Measurements from ENCODE around the gene MAP4K5.

Gene MAP4K5

GRCh38 chr14:50399251-50400032 lies 132.9 kb downstream of the MAP4K5 start:
- DNase-seq (ENCODE audit: low read depth in 2 of 2), result no peak

GRCh38 chr14:50398189-50398580 lies 134.2 kb downstream of the MAP4K5 start:
- no peak for DNase-seq (ENCODE audit: low read depth in 2 of 2)

GRCh38 chr14:50397390-50398188 lies 134.8 kb downstream of the MAP4K5 start:
- no peak for DNase-seq (ENCODE audit: low read depth in 2 of 2)

- no peak for DNase-seq (ENCODE audit: low read depth in 2 of 2)
Observed at GRCh38 chr14:50396631-50397389, 135.6 kb downstream of the MAP4K5 start, which contains the start of gene CDKL1. Gene CDKL1 (minus strand): TSS chr14:50396881. CDS start chr14:50395868, 1,013 bp downstream.

GRCh38 chr14:50395448-50395847 lies 136.9 kb downstream of the MAP4K5 start:
- no peak for DNase-seq (ENCODE audit: low read depth in 2 of 2)

GRCh38 chr14:50394713-50395112 lies 137.7 kb downstream of the MAP4K5 start:
- no peak for DNase-seq (ENCODE audit: low read depth in 2 of 2)

GRCh38 chr14:50389668-50390441 lies 142.5 kb downstream of the MAP4K5 start:
- DNase-seq (ENCODE audit: low read depth in 2 of 2), result no peak

- DNase-seq (ENCODE audit: low read depth in 2 of 2), result no peak
Observed at GRCh38 chr14:50388256-50388931, 144.0 kb downstream of the MAP4K5 start.

- no peak for DNase-seq (ENCODE audit: low read depth in 2 of 2)
Observed at GRCh38 chr14:50387548-50387947, 144.8 kb downstream of the MAP4K5 start.

- no peak for DNase-seq (ENCODE audit: low read depth in 2 of 2)
Observed at GRCh38 chr14:50383618-50384225, 148.6 kb downstream of the MAP4K5 start.

- DNase-seq (ENCODE audit: low read depth in 2 of 2), result no peak
Observed at GRCh38 chr14:50381823-50382287, 150.5 kb downstream of the MAP4K5 start.

GRCh38 chr14:50381008-50381407 lies 151.4 kb downstream of the MAP4K5 start:
- DNase-seq (ENCODE audit: low read depth in 2 of 2), result no peak

- DNase-seq (ENCODE audit: low read depth in 2 of 2), result no peak
Observed at GRCh38 chr14:50380455-50380854, 151.9 kb downstream of the MAP4K5 start.

- no peak for DNase-seq (ENCODE audit: low read depth in 2 of 2)
Observed at GRCh38 chr14:50379563-50379962, 152.8 kb downstream of the MAP4K5 start.

- no peak for DNase-seq (ENCODE audit: low read depth in 2 of 2)
Observed at GRCh38 chr14:50377550-50378085, 154.8 kb downstream of the MAP4K5 start.

- DNase-seq (ENCODE audit: low read depth in 2 of 2), result no peak
Observed at GRCh38 chr14:50375760-50376159, 156.6 kb downstream of the MAP4K5 start.

- no peak for DNase-seq (ENCODE audit: low read depth in 2 of 2)
Observed at GRCh38 chr14:50373959-50374358, 158.4 kb downstream of the MAP4K5 start.

GRCh38 chr14:50371546-50371945 lies 160.8 kb downstream of the MAP4K5 start:
- no peak for DNase-seq (ENCODE audit: low read depth in 2 of 2)
